ENCODE results near the gene MOB1A. TPM values are rescaled to one million over a fixed set of nuclear protein-coding genes. Genes with fewer than 3 reads are reported as not detected.
"Not testable (repeated sequence)": the region's sequence is repeated elsewhere in the genome, so short reads cannot be mapped to it uniquely, and the experiment has no call there.

MOB1A gene
- total RNA-seq = 51.8 TPM

DNA sequence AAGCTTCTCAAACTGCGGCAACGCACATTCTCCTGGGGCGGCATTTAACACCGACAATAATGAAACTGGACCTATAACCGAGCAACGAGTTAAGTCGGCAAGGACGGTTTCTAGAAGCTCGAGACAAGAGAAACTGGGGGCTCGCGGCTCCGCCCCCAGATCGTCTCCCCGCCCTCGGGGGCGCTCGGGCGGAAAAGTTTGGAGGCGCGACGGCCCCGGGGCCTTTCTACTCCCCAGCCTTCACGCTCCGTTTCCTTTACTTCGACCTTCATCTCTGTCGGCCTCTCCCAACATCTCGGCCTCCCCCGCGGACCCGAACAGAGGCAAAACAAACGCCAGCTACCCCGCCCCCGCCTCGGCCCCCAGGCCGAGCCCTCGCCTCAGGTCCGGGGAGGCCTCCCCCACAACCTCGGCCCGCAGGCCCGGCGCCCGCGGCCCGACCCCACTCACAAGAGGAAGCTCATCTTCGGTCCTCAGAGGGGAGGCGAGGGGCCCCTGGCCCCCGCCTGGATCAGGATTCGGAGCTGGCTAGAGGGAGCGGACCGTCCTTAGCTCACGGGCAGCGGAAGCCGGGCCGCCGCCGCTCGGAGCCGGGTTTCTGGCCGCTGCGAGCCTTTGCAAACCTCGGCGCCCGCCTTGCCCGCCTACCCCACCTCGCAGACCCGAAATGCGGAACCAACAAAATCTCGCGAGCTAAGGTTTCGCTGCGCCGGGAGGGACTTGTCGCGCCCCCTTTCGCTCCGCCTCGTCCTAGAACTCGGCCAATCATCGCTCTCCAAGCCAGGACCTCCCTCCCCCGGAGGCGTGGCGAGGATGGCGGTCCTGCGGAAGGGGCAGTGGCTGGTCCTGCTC lies at the start of gene MOB1A:
MOB1A (minus strand) TSS at position 669 of the 852 bp plus-strand sequence; CDS start at position 464, 205 bp downstream.
- DNase-seq (ENCODE audit: low spot score in 2 of 2) (peak; percentile 93 to 95), FAIRE-seq (no peak)

DNA sequence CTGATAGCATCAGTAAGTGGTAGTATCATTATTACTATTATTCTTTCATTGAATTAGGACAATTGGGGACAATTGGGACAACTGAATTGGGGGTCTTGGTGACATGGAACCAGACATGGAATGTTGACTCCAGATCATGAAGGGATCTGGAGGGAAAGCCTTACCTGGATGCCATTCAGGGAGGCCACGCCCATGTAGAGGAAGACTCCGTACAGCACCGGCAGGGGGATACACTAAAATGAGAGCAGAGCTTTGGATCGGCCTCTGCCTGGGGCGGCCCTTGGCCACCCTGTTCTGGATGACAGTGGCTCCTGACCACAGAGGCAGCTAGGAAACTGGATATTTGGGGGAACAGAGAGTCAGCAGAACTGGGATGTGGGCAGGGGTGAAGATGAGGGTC lies 49.0 kb upstream of the MOB1A start:
- DNase-seq (ENCODE audit: low spot score in 2 of 2) = no peak
- FAIRE-seq = no peak

DNA sequence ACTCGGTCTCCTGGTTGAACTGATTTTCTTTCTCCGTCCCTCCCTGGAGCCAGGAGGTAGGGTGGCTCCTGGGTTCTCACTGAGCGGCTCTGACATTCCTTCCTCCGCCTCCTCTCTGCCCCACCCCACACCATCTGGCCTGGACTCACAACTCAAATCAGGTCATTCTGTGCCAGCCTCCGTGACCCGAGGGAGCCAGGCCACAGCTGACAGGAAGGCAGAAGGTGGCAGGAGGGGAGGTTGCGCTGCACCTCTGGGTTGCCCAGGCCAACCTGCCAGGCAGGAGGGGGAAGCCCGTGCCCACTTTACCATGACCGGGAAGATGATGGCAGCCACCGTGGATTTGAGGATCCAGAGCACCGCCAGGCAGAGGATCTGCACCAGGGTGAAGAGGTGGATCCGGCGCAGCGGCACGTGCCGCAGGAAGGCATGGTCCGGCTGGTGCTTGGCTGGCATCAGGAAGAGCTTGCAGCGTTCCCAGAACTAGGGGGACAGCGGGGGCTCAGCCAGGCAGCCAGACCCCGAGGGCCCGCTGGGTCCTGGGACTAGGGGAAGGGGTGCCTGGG lies 48.1 kb upstream of the MOB1A start:
- DNase-seq (ENCODE audit: low spot score in 2 of 2) = no peak
- FAIRE-seq = no peak

DNA sequence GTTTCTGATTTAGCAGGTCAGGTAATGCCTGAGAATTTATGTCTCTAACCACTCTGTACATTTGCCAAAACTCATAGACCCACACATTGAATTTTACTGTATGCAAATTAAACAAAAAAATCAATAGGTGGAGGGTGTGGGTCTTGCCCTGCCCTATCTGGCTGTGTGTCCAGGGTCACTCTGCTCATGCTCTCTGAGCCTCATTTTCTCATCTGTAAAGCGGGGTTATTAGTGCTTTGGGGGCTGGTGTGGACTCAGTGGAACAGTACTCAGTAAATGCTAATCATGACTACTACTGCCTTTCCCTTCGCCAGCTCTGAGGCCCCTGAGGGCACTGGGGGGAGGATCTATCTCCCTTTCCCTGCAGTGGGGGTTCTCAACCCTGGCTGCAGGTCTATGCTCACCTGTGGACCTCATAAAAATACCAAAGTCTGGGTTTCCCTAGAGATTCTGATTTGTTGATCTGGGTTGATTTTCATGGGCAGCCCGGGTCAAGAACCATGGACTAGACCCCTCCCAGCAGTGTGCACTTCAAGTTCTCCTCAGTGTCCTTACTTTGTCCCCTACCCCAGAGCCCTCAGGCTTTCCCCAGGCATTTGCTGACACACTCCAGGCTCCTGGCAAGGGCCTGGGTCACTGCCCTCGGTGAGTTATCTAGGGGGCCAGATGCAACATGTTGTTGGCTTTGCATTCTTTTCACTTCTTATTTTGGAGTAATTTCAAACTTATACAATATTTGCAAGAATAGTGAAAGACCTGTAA lies 47.2 kb upstream of the MOB1A start:
- no peak for DNase-seq (ENCODE audit: low spot score in 2 of 2)
- FAIRE-seq = no peak

DNA sequence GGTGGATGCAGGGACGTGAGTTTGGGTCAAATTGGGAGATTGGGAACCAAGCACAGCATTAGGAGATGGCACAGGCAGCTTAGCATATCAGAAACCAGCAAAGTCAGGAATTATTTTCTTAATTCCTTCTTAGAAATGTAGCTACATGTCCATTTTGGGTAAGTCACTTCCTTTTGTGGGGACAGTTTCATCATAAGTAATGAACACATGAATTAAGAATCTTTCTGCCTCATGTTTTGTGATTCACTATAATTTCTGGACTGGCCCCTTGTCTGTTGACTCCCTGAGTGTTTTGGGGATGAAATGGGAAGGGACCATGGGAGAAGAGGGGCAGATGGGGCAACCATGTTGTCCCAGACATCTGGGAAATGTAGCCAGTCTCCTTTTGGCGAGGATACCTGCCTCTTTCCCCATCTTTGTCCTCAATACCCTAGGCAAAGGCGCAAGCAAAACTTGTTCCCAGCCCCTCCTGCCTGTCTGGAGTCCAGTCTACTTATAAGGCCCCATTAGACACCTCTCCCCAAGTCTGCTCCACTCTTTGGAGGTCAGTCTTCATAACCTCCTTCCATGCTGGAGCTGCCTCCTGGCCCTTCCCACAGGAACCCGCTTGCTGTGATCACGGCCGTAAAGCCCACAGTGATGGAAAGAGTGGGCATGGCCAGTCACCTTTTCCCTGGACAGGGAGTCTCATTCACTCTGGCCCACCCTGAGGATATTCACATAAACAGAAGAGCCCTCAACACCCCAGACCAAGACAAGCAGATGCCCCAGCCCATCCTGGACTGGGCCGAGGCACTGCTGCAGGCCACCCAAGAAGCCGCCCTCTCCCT lies 45.5 kb upstream of the MOB1A start:
- FAIRE-seq = no peak

DNA sequence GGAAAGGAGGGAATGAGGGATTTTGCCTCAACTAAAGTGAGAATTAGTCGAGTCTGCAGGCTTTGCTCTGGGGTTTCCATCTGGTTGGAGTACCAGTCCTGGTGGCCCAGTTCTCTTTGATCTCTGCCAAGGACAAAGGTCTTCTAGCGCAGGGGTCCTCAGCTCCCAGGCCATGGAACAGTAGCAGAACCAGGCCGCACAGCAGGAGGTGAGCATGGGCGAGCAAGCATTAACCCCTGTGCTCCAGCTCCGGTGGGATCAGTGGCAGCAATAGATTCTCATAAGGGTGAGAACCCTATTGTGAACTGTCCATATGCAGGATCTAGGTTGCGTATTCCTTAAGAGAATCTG lies 43.6 kb upstream of the MOB1A start:
- DNase-seq (ENCODE audit: low spot score in 2 of 2) = no peak
- no peak for FAIRE-seq

More for the DNA sequence above, 45.5 kb upstream of the MOB1A start:
- no peak for DNase-seq (ENCODE audit: low spot score in 2 of 2)

DNA sequence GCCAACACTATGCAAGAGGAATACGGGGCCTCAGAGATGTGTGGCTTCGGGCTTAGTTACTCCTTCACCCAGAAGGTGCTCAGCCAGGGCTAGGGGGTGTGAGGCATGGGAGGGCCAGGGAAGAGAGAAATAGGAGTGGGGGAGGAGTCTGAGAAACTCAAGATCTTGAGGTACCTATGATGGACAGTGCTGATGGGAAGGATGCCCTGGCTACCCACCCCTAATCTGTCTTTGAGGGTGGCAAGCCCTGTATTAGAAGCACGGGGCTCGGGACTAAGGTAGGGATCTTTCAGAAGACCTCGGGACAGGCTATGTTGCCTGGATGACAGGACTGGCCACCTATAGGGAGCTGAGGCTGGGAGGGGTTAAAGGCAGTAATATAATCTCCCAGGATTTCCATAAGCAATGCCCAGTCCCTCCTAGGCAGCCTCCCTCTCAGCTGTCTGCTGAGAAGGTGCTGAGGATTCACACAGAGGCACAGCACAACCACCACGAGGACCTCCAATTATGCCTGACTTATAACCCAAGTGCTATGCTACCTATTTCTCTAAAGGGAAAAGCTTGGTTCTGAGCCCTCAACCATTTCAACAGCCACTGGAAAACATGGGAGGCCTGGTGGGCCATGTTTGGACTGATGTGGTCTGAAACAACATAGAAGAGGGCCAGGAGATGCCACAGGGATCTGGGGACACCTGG lies 43.1 kb upstream of the MOB1A start:
- FAIRE-seq (no peak), DNase-seq (ENCODE audit: low spot score in 2 of 2) (no peak)

DNA sequence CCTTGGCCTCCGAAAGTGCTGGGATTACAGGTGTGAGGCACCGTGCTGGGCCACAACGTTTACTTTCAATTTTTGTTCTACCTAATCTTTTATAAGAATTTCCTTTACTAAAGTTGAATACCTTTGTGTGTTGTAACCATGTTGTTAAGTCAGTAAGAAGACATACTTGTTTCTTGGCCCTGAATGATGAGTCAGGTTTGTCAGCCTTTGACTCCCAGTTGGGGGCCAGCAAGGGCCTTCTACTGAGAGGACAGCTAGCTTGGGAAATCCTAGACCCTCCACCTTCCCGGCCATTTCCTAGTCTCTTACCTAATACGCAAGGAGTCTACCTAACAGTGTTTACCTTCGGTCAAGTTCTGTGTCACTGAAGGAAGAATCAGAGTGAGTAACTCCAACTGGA lies 42.4 kb upstream of the MOB1A start:
- no peak for FAIRE-seq
- no peak for DNase-seq (ENCODE audit: low spot score in 2 of 2)

DNA sequence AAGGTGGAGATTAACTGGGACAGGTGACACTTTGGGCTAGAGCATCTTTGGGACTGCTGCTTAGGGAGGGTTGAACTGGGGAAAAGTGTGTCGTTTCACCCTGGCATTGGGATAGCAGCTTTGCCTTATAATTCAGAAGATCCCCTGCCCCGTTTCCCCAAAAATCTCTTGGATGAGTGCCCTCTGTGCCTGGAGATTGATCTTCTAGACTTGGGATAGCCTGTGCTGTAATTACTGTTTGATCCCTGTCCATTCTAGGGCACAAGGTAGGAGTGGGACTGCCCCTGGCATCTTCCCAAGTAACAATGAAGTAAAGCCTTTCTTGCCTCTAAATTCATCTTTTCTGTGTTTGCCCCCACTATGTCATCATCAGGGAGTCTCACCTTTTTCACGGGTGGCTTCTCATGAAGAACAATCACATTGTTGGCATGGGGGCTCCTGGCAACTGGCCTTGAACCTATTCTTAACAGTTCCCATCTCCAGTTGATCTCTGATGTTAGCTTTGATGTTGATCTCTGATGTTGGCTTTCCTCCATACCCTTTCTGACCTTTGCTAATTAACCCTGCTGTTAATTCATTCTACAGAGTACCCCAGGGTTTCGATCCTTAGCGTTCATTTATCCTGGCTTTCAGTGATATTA lies 41.3 kb upstream of the MOB1A start:
- no peak for FAIRE-seq
- no peak for DNase-seq (ENCODE audit: low spot score in 2 of 2)

DNA sequence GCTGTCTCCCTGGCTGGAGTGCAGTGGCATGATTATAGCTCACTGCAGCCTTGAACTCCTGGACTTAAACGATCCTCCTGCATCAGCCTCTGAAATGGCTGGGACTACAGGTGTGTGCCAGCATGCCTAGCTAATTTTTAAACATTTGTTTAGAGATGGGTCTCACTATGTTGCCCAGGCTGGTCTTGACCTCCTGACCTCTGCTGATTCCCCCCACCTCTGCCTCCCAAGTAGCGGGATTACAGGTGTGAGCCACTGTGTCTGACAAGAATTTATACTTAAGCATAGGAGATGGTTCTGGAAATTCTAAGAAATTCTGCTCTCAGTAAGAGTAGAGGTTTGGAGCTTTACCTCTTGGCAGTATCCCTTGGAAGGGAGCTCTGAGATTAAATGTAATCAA lies 38.0 kb upstream of the MOB1A start:
- FAIRE-seq (no peak), DNase-seq (ENCODE audit: low spot score in 2 of 2) (no peak)

DNA sequence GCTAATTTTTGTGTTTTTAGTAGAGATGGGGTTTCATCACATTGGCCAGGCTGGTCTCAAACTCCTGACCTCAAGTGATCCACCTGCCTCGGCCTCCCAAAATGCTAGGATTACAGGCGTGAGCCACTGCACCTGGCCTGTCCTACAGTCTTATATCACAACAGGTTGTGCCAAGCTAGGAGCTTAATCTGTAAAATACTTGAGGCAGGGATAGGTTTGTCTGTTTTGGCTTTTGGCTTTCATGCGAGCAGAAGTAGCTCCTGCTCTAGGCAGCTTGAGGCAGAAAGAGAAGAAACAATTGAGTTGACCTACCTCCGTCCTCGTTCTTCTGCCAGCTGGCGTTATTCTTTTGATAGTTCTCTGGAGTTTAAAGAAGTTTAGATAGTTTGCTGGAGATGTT lies 37.1 kb upstream of the MOB1A start:
- not testable (repeated sequence) for DNase-seq (ENCODE audit: low spot score in 2 of 2); FAIRE-seq

DNA sequence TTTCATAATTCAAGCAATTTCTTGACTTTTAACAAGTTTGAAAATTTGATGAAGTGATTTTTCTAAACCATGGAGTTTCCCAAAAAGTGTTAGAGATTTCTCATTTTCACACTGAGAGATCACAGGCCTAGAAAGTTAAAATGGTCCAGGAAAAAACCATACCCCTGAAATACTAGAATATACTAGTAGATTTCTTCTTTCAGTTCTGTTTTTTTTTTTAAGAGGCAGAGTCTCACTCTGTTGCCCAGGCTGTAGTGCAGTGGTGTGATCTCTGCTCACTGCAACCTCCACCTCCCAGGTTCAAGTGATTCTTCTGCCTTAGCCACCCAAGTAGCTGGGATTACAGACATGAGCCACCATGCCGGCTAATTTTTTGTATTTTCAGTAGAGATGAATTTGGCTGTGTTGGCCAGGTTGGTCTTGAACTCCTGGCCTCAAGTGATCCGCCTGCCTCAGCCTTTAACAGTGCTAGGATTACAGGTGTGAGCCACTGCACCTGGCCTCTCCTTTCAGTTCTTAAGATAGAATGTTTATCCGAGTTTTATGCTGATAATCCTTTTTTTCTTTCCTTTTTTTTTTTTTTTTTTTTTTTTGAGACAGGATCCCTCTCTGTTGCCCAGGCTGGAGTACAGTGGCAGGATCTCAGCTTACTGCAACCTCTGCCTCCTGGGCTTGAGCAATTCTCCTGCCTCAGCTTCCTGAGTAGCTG lies 34.2 kb upstream of the MOB1A start:
- FAIRE-seq = no peak
- DNase-seq (ENCODE audit: low spot score in 2 of 2) = no peak

DNA sequence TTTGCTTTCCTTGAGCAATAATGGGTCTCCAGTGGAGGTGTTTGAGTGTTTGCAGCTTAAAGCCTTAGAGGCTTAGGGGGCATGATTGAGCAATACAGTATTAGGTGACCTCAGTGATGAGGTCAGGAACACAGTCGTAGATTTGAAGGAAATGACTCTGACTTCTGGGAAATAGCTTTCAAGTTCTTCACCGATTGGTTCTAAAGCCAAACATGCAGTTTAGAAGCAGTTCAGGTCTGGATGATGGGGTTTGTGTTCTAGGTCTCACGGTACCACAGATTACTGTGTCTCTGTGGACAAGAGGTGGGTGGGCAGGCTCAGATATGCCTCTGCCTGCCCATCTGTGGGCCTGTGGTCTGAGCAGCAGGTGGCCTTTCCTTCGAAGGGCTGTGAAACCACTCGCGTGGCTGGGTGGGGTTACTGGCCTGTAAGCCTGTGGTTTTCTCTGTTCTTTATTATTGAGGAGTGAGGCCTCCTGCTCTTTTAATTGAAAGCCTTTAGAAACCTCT lies 27.6 kb upstream of the MOB1A start:
- FAIRE-seq = no peak
- DNase-seq (ENCODE audit: low spot score in 2 of 2) = no peak

DNA sequence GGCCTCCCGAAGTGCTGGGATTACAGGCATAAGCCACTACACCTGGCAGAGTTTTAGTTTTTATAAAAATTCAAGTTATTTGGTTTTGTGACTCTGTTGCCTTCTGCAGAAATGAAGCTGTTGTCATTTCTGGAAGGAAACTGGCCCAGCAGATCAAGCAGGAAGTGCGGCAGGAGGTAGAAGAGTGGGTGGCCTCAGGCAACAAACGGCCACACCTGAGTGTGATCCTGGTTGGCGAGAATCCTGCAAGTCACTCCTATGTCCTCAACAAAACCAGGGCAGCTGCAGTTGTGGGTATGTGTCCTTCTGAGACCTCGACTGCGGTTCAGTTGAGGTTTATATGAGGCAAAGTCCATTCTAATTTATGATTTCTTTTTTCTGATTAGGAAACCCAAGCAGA lies 26.9 kb upstream of the MOB1A start:
- no peak for DNase-seq (ENCODE audit: low spot score in 2 of 2)
- no peak for FAIRE-seq

DNA sequence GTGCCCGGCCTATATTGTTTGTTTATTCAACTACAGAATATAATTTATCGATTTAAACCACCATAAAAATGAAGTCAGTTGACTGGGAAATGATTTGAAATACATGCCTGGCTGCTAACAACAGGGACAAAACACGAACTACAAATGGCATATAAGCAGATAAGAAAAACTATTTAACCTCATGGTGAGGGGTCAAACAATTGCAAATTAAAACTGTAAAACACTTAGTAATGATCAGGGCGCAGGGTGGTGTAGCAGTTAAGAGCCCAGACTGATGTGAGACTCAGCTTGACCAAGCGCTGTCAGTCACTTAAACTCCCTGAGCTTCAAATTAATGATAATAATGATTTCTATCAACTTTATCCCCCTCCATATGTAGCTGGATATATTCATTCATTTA lies 26.4 kb upstream of the MOB1A start:
- FAIRE-seq = no peak
- no peak for DNase-seq (ENCODE audit: low spot score in 2 of 2)

DNA sequence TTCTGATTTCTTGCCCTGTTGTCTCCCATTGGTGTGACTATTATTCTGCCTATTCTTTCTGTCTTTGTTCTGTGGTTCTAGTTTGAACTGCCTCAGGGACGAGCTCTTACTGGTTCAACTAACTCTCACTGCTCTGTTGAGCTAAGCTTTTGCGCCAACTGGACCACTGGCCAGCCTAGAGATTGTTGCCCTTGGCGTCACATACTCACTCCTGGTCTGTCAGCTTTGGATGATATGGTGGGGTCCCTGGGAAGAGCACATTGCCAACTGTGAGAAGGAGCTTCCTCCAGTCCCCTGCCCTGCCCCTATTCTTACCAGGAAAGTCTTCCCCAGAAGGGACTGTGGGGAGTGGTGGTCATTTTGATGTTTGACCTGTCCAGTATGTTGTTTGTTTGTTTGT lies 25.8 kb upstream of the MOB1A start:
- DNase-seq (ENCODE audit: low spot score in 2 of 2) = no peak
- FAIRE-seq = no peak

DNA sequence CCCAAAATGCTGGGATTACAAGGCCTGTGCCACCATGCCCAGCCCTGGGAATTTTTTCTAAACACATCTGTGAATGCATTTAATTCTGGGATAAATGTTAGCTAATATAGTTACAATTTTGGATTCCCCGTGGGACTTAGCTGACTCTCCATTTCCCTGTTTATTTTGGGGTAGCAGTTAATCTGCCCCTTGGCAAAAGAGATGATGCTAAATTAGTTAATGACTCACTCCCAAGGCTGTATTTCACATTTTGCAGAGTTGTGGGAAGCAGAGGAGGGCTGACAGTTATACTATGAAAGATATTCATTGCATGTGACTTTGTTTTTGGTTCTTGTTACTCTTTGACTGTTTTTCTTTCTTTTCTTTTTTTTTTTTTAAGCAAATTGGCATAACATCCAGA lies 22.9 kb upstream of the MOB1A start:
- FAIRE-seq (no peak), DNase-seq (ENCODE audit: low spot score in 2 of 2) (no peak)

DNA sequence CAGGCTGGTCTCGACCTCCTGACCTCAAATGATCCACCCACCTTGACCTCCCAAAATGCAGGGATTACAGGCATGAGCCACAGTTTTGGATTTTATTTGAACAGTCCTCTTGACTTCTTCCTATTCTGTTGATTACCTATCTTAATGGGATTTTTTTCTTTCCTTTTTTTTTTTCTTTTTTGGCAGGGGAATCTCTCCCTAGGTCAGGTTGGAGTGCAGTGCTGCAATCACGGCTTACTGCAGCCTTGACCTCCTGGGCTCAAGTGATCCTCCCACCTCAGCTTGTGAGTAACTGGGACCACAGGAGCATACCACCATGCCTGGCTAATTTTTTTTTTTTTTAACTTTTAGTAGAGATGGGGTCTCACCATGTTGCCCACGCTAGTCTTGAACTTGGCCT lies 22.5 kb upstream of the MOB1A start:
- no peak for FAIRE-seq

DNA sequence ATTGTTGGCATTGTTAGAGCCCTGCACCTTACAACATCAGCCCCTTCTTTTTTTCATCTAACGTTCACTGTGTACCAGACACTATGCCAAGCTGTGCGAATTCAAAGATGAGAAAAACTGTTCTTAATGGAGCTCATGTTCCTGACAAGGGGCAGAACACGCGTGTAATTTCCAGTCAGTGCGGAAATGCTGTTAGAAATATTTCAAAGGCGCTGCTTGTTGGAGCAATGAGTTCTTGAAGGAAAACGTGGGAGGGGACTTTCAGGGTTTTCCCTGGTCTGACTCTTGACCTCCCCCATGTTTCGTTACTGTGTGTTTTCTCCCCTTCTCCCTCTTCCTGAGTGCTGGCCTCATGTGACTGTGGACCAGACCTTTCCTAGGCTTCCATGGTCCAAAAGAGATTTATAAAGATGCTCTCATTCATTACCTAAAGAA lies 21.2 kb upstream of the MOB1A start:
- FAIRE-seq = no peak
- DNase-seq (ENCODE audit: low spot score in 2 of 2) = no peak

More for the DNA sequence above, 22.5 kb upstream of the MOB1A start:
- no peak for DNase-seq (ENCODE audit: low spot score in 2 of 2)
